ENCODE results near the gene MGRN1.

DNA sequence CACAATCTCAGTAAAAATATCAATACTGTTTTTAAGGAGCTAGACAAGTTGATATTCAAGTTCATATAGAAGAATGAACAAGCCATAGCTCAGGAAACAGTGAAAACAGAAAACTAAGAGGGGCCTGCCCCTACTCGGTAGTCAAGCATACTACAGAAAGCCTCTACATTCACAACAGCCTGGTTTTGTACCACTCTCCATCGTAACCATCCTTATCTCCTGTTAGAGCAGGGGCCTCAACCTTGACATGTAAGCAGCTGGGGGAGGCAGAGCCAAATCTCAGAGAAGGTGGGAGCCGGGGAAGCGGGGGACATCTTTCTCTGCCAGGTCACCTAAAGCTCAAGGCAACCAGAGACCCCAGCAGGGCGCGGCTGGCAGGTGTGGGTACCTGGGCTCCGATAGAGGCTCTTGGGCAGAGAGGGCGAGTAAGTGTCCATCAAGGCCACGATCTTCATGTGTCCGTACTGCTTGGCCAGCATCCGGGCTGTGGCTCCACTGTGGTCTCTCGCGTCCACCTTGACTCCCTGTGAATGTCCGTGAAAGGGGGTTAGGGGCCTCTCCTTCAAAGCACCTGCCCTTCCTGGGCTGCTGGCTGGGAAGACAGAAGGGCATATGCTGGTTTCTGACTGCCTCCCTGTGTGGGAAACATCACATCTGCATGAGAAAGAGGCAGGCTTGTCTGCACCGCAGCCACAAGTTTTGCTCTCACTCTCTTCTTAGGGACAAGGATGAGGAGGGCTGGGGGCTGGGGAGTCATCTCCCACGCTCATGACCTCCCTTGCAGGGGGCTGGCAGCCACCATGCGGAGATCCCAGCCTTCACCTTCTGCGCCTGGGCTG, 89.3 kb downstream of the MGRN1 start:
- TF ChIP-seq, protein P1, sequence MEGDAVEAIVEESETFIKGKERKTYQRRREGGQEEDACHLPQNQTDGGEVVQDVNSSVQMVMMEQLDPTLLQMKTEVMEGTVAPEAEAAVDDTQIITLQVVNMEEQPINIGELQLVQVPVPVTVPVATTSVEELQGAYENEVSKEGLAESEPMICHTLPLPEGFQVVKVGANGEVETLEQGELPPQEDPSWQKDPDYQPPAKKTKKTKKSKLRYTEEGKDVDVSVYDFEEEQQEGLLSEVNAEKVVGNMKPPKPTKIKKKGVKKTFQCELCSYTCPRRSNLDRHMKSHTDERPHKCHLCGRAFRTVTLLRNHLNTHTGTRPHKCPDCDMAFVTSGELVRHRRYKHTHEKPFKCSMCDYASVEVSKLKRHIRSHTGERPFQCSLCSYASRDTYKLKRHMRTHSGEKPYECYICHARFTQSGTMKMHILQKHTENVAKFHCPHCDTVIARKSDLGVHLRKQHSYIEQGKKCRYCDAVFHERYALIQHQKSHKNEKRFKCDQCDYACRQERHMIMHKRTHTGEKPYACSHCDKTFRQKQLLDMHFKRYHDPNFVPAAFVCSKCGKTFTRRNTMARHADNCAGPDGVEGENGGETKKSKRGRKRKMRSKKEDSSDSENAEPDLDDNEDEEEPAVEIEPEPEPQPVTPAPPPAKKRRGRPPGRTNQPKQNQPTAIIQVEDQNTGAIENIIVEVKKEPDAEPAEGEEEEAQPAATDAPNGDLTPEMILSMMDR (IDR thresholded peaks at IDR 0.05), result no peak
- TF ChIP-seq POLR2A (IDR thresholded peaks at IDR 0.05), result no peak
